Fibroblast of the aortic adventitia (primary cell): ENCODE data around the gene COL4A1. TPM values are rescaled to one million over a fixed set of nuclear protein-coding genes. Genes with fewer than 3 reads are reported as not detected.

Experiments
- DNase-seq: peaks from one replicate; pipeline ENCODE4 v3.0.0-alpha.2; 2010; ENCODE audit warnings: low read depth
- H3K4me3 ChIP-seq: 2 replicates; pipeline ENCODE4 v1.5.1; 2011; ENCODE audit warnings: low read depth, mild to moderate bottlenecking, control low read depth, low read length, moderate library complexity
- CTCF ChIP-seq: IDR thresholded peaks from 2 replicates; pipeline ENCODE4 v1.5.1; 2011; ENCODE audit warnings: mild to moderate bottlenecking, low read length, control low read depth, inconsistent platforms; ENCODE audit not compliant: insufficient read depth
- total RNA-seq: library from RNA; depleted of rRNA; stranded (reverse); fragments of >200 nt; gene quantifications from 2 replicates; pipeline ENCODE4 v1.2.3, GENCODE V29; 2012; ENCODE audit warnings: low replicate concordance

Gene COL4A1
- total RNA-seq, 1 donor = 43.7 TPM

- DNase-seq = no peak
- no peak for TF ChIP-seq CTCF
- no peak overlapping the region for H3K4me3 ChIP-seq
Measured at GRCh38 chr13:110151462-110151861, 155.5 kb downstream of the COL4A1 start.

- DNase-seq = peak; percentile 45
- no peak overlapping the region for H3K4me3 ChIP-seq
- TF ChIP-seq CTCF = no peak
Measured at GRCh38 chr13:110150384-110151101, 156.4 kb downstream of the COL4A1 start.

- DNase-seq = peak; percentile 16
- TF ChIP-seq CTCF = no peak
- H3K4me3 ChIP-seq = no peak overlapping the region
Measured at GRCh38 chr13:110149036-110149435, 157.9 kb downstream of the COL4A1 start.

- H3K4me3 ChIP-seq = no peak overlapping the region
- no peak for DNase-seq
- TF ChIP-seq CTCF = no peak
Measured at GRCh38 chr13:110140099-110140498, 166.9 kb downstream of the COL4A1 start.

GRCh38 chr13:110138700-110139036 is 168.3 kb downstream of the COL4A1 start:
- H3K4me3 ChIP-seq = peak overlapping the region; percentile 74
- no peak for DNase-seq
- no peak for TF ChIP-seq CTCF

- H3K4me3 ChIP-seq = peak overlapping the region; percentile 74
- DNase-seq = peak; percentile 57
- TF ChIP-seq CTCF = peak; percentile 17
Measured at GRCh38 chr13:110138010-110138699, 168.8 kb downstream of the COL4A1 start.
